Heart left ventricle (tissue), 13 donors: ENCODE data around the gene IFNGR1.

Experiments
- CTCF ChIP-seq, 12 donors: fragments of 200-600 bp; sonication (generic) in 4 of 12; IDR thresholded peaks; one replicate each; pipeline versions ENCODE4 v1.5.0 to v1.8.0; 2018 to 2022; ENCODE audit warnings: antibody characterized with exemption in 12 of 12, mild to moderate bottlenecking in 5 of 12
- POLR2A ChIP-seq, 2 donors: fragments of 450-650 bp; IDR thresholded peaks; one replicate each; pipeline ENCODE4 v1.6.1; 2017; ENCODE audit warnings: antibody characterized with exemption in 2 of 2, mild to moderate bottlenecking in 2 of 2, moderate library complexity in 2 of 2
- donor health status: ischemic (EF 13 %, LVEDD 7.1; RV severe dilation, severe dysfunction).
- donor health status: DM: no; HTN: yes; CAD: no.
- donor health status: DM: no; HTN: no; CAD: no.
- donor health status: ischemic (EF 25% LVEDD 6.9; RV normal size, moderate dysfunction).
- donor health status: ischemic (EF 25% LVEDD 5.7; RV mildly dilated, moderate dysfunction).
- donor health status: ischemic (EF 35%, LVEDD 5.7; RV mildly dilated, moderate dysfunction).
- donor health status: nonischemic (EF 11% LVEDD 7.7; RV severe dilation, severe dysfunction).
- donor health status: DM: yes; HTN: yes; CAD: no.
- donor health status: PGD.
- donor health status: ischemic (EF 29% LVEDD 5.4; RV normal size, mild dysfunction).
- donor health status: nonischemic (EF 23%, LVEDD 6.1; RV moderate dilation, normal function).

- TF ChIP-seq POLR2A (IDR thresholded peaks at IDR 0.05): no peak
- TF ChIP-seq CTCF (IDR thresholded peaks at IDR 0.05): no peak
Measured at GRCh38 chr6:137176729-137177128, 42.5 kb downstream of the IFNGR1 start.
